Bronchial epithelial cell (primary cell): Measurements from ENCODE around the gene RALGAPA2. TPM values are rescaled to one million over a fixed set of nuclear protein-coding genes. Genes with fewer than 3 reads are reported as not detected.

ENCODE experiments used
- DNase-seq: peaks from one replicate; pipeline ENCODE4 v3.0.0-alpha.2; 2010; ENCODE audit warnings: low read depth
- FAIRE-seq: peaks from 2 replicates; lab custom pipeline; 2011; peaks lifted over from hg19 to GRCh38; lab: Jason Lieb, UNC
- H3K27me3 ChIP-seq: 2 replicates; pipeline ENCODE4 v1.5.1; 2011; ENCODE audit warnings: low read length; ENCODE audit not compliant: control insufficient read depth, insufficient read depth
- H3K36me3 ChIP-seq: 2 replicates; pipeline ENCODE4 v1.5.1; 2011; ENCODE audit warnings: low read length; ENCODE audit not compliant: control insufficient read depth, insufficient read depth
- H3K4me3 ChIP-seq: 2 replicates; pipeline ENCODE4 v1.5.1; 2011; ENCODE audit warnings: mild to moderate bottlenecking, low read depth, low read length, control low read depth
- CTCF ChIP-seq: IDR thresholded peaks from 2 replicates; pipeline ENCODE4 v1.5.1; 2011; ENCODE audit warnings: mild to moderate bottlenecking, moderate library complexity, low read length, control low read depth, inconsistent platforms; ENCODE audit not compliant: insufficient read depth, severe bottlenecking
- total RNA-seq: library from RNA; depleted of rRNA; stranded (reverse); fragments of >200 nt; gene quantifications from 2 replicates; pipeline ENCODE4 v1.2.1, GENCODE V29; 2014

RALGAPA2 gene
- total RNA-seq, 1 donor from 2014 or later, result 8.7 TPM

GRCh38 chr20:20492521-20493332 lies 219.7 kb downstream of the RALGAPA2 start:
- Histone ChIP-seq H3K4me3 (no peak overlapping the region), H3K27me3 (no peaks in the 10 kb centered on the region), H3K36me3 (peaks cover 4% of the 10 kb centered on the region)
- FAIRE-seq (no peak), DNase-seq (no peak)
- TF ChIP-seq CTCF, result no peak

GRCh38 chr20:20491784-20492264 lies 220.6 kb downstream of the RALGAPA2 start:
- no peak for TF ChIP-seq CTCF
- no peak overlapping the region for H3K4me3 ChIP-seq
- H3K36me3 ChIP-seq, result peaks cover 4% of the 10 kb centered on the region
- FAIRE-seq (no peak), DNase-seq (no peak)
- H3K27me3 ChIP-seq, result no peaks in the 10 kb centered on the region

- peaks cover 4% of the 10 kb centered on the region for H3K36me3 ChIP-seq
- TF ChIP-seq CTCF, result no peak
- DNase-seq, result peak; percentile 41
Measured at GRCh38 chr20:20491110-20491783, 221.2 kb downstream of the RALGAPA2 start.

GRCh38 chr20:20490673-20491072 lies 221.8 kb downstream of the RALGAPA2 start:
- H3K4me3 ChIP-seq, result no peak overlapping the region
- no peak for FAIRE-seq
- TF ChIP-seq CTCF, result no peak
- peaks cover 4% of the 10 kb centered on the region for H3K36me3 ChIP-seq
- no peaks in the 10 kb centered on the region for H3K27me3 ChIP-seq
- no peak for DNase-seq

More at GRCh38 chr20:20491110-20491783, 221.2 kb downstream of the RALGAPA2 start:
- H3K27me3 ChIP-seq, result no peaks in the 10 kb centered on the region
- no peak overlapping the region for H3K4me3 ChIP-seq
- FAIRE-seq, result peak; percentile 50

- DNase-seq (no peak), FAIRE-seq (no peak)
- no peak for TF ChIP-seq CTCF
- H3K36me3 ChIP-seq, result peaks cover 4% of the 10 kb centered on the region
- H3K4me3 ChIP-seq, result no peak overlapping the region
- H3K27me3 ChIP-seq, result no peaks in the 10 kb centered on the region
Measured at GRCh38 chr20:20489648-20490341, 222.6 kb downstream of the RALGAPA2 start.
